SW480 (cell line): ENCODE data around the gene OTULINL.
"Not testable (repeated sequence)": the region's sequence is repeated elsewhere in the genome, so short reads cannot be mapped to it uniquely, and the experiment has no call there.

ENCODE experiments used
- DNase-seq: peaks from one replicate; pipeline ENCODE4 v3.0.0-alpha.2; 2016; ENCODE audit warnings: low spot score

Gene OTULINL

GRCh38 chr5:14581106-14581890, at the start of gene OTULINL:
OTULINL (plus strand) TSS chr5:14581792; CDS start chr5:14581895, 103 bp downstream.
- DNase-seq, result peak; percentile 80

GRCh38 chr5:14532180-14532579, 49.4 kb upstream of the OTULINL start:
- DNase-seq, result no peak

GRCh38 chr5:14534773-14535172, 46.8 kb upstream of the OTULINL start:
- DNase-seq, result no peak

- DNase-seq, result no peak
These were observed 36.3 kb upstream of the OTULINL start for GRCh38 chr5:14545308-14545707.

GRCh38 chr5:14545862-14546261, 35.7 kb upstream of the OTULINL start:
- no peak for DNase-seq

- no peak for DNase-seq
These were observed 33.9 kb upstream of the OTULINL start for GRCh38 chr5:14547666-14548065.

- no peak for DNase-seq
These were observed 30.4 kb upstream of the OTULINL start for GRCh38 chr5:14551211-14551610.

- no peak for DNase-seq
These were observed 29.6 kb upstream of the OTULINL start for GRCh38 chr5:14552017-14552416.

- not testable (repeated sequence) for DNase-seq
These were observed 27.3 kb upstream of the OTULINL start for GRCh38 chr5:14554288-14554687.

- no peak for DNase-seq
These were observed 25.6 kb upstream of the OTULINL start for GRCh38 chr5:14556015-14556414.

- no peak for DNase-seq
These were observed 24.3 kb upstream of the OTULINL start for GRCh38 chr5:14557203-14557770.

GRCh38 chr5:14557791-14558415, 23.7 kb upstream of the OTULINL start:
- DNase-seq, result no peak

- no peak for DNase-seq
These were observed 21.4 kb upstream of the OTULINL start for GRCh38 chr5:14560091-14560595.

GRCh38 chr5:14561741-14562140, 19.9 kb upstream of the OTULINL start:
- no peak for DNase-seq

GRCh38 chr5:14568333-14568732, 13.3 kb upstream of the OTULINL start:
- DNase-seq, result no peak

GRCh38 chr5:14569948-14570691, 11.5 kb upstream of the OTULINL start:
- DNase-seq, result no peak

- DNase-seq, result no peak
These were observed 9.7 kb upstream of the OTULINL start for GRCh38 chr5:14571901-14572300.

GRCh38 chr5:14572385-14572784, 9.2 kb upstream of the OTULINL start:
- no peak for DNase-seq

- DNase-seq, result no peak
These were observed 8.8 kb upstream of the OTULINL start for GRCh38 chr5:14572836-14573235.

- DNase-seq, result no peak
These were observed 7.5 kb upstream of the OTULINL start for GRCh38 chr5:14574096-14574495.

GRCh38 chr5:14574891-14575508, 6.6 kb upstream of the OTULINL start:
- no peak for DNase-seq

- DNase-seq, result no peak
These were observed 5.4 kb upstream of the OTULINL start for GRCh38 chr5:14576206-14576605.
